Measurements from ENCODE around the gene GSK3B. TPM values are rescaled to one million over a fixed set of nuclear protein-coding genes. Genes with fewer than 3 reads are reported as not detected.

The GSK3B gene
- polyA plus RNA-seq, 3 donors, result 38.5 to 51.5 (median 48.6) TPM

DNA sequence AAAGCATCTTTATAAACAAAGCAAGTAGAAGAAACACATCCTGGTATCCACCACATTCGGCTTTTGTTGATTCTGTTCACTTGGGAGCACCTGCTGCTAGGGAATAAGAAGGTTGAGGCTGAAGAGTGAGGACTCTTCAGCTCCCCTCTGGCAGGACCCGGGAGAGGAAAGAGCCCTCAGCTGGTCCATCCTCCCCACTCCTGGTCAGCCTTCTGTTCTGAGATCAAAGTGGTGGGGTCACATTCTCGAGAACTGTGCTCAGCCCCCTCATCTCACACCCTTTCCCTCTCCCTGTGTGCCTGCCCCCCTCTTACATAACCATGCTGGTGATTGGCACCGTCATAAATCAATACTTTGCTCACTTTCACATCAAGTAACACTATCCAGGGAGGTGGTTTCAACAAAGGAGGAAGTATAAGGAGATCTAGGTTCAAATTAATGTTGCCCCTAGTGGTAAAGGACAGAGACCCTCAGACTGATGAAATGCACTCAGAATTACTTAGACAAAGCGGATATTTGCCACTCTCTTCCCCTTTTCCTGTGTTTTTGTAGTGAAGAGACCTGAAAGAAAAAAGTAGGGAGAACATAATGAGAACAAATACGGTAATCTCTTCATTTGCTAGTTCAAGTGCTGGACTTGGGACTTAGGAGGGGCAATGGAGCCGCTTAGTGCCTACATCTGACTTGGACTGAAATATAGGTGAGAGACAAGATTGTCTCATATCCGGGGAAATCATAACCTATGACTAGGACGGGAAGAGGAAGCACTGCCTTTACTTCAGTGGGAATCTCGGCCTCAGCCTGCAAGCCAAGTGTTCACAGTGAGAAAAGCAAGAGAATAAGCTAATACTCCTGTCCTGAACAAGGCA lies 312.7 kb downstream of the GSK3B start, which contains the start of gene NR1I2:
TSS of gene NR1I2 (plus strand) at position 772 of the 869 bp plus-strand sequence.
- DNase-seq (ENCODE audit: extremely low read depth in 1 of 11, low read depth in 9 of 11, low spot score in 4 of 11), result no peak

DNA sequence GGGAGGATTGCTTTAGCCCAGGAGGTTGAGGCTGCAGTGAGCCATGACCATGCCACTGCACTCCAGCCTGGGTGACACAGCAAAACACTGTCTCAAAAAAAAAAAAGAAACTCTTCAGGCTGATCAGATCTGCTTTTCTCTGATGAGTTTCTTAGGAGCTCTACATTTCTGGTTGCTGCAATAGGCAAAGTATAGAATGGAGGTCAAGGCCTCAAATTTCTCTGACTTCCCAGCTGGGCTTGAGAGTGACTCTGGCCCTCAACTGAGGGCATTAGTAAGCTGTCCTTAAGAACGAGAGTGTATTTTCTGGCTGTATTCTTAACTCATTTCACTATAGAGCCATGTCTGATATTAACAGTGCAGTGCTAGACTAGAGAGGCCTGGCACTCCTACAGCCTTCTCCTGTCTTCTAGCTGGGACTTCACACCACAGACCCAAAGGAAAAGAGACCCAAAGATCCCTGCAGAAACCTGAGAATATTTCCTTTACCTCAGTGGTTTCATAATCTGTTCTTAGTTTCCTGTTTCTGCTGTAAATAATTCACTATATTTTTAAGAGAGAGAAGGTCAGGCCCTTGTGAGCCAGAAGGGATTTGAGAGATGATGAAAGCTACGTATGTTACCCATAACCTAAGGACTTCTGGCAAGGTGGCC lies 314.4 kb downstream of the GSK3B start:
- DNase-seq (ENCODE audit: extremely low read depth in 1 of 11, low read depth in 9 of 11, low spot score in 4 of 11), result no peak

DNA sequence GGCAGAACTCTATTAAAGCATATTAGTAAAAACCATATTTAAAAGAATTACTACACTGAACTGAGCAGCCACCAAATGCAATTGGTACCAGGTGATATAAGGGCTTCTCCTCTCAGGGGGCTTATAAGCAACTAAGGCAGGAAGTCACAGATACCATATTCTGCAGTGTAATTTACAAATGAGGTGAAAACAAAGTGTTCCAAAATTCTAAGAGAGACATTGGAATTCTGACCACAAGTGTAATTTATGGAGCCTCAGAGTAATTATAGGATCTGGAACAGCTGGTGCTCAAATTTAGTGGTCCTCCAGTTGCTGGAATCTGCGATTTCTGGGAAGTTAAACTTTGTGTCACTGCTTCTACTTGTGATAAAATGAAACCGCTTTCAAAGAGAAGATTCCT lies 315.4 kb downstream of the GSK3B start:
- DNase-seq (ENCODE audit: extremely low read depth in 1 of 11, low read depth in 9 of 11, low spot score in 4 of 11), result peak in 4 of 11 donors; percentile 8 to 13 (median 10)

DNA sequence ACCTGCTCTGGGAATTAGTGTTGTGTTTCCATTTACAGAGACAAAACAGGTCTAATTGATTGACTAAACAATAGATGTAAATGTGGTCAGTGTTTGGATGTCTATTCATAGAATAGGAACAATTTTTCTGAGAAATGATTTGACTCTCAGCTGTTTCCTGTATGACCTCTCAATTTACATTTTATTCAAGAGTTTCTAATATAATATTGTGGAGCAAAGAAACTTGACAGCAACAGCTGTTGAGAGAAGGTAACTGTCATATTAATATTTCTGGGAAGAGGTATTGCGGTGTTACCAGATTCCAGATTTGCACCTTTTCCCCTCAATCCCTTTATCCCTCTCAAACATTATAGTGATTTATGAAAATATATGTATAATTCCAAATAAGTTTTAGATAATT lies 316.1 kb downstream of the GSK3B start:
- no peak for DNase-seq (ENCODE audit: extremely low read depth in 1 of 11, low read depth in 9 of 11, low spot score in 4 of 11)

DNA sequence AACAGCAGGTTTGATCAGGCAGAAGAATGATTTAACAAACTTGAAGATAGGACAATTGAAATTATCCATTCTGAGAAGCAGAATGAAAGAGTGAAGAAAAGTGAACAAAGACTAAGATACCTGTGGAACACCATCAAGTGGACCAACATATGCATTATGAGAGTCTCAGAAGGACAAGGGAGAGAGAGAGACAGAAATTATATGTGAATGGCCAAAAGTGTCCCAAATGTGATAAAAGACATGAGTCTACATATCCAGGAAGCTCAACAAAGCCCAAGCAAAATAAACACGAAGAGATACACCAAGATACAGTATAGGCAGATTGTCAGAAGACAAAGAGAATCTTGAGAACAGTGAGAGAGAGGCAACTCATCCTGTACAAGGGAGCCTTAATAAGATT lies 317.9 kb downstream of the GSK3B start:
- no peak for DNase-seq (ENCODE audit: extremely low read depth in 1 of 11, low read depth in 9 of 11, low spot score in 4 of 11)

DNA sequence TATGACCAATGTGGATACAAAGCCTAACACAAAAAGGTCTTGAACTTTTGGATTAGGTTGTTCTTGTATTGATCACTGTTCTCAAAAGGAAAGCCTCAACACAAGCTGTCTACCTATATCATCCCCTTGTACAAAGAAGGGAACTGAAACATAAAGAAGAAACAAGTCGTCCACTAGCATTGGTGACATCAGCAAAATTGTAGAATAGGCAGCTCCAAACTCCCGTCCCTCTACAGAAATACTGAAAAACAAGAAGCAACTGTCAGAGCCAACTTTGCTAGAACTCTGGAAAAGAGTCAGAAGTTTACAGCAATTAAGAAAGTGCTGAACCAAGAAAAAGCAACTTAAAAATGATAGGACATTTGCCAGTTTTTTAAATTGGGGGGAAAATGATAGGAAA lies 319.8 kb downstream of the GSK3B start:
- no peak for DNase-seq (ENCODE audit: extremely low read depth in 1 of 11, low read depth in 9 of 11, low spot score in 4 of 11)

Other genes with a start within 250 kb of the GSK3B start
- 1 to 10 TPM; 2.5 to 3.0 (median 2.7) TPM for gene GPR156, start 190.8 kb upstream of the GSK3B start, polyA plus RNA-seq (ENCODE audit: insufficient read length in 3 of 3)